ENCODE measurements around the gene FAM221B. TPM values are rescaled to one million over a fixed set of nuclear protein-coding genes. Genes with fewer than 3 reads are reported as not detected.
A peak's percentile ranks its signal among the peaks of the same experiment; 100 is the strongest.

FAM221B gene
- polyA plus RNA-seq, 1 donor = 0.10 TPM

DNA sequence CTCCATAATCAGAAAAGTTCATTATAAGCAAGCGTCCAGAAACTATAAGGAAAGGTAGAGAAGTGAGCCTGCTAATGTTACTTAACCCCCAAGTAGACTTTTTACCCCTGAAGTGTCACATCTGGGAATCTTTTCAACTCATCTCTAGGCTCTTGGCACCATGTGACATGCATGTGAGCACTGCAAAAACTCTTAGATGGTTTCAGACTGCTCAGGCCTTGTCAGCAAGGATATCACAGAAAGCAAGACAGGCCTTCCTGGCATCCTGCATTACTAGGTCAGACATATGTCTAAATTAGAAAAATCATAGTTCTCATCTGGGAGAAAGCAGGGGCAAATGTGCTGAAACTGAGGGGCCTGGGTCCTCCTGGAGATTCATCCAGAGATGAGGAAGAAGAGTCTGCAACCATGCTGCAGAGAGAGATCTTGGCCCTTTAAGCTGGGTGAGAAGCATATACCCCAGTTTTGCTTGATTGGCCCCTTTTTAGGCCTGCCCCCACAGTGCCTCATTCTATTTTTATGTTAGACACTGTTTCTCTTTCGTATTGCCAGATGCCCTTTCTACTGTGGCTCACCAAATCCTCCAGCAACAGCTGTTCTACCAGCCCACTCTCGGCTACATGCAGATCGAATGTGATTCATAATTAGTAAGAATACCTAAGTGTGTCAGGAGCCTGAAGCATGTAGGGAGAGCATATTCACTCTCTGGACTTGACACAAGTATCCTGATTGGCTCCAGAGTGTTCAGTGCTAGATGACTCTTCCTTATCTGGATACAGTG lies 19.4 kb upstream of the FAM221B start:
- Histone ChIP-seq H3K27me3 (ENCODE audit: control insufficient read depth, insufficient read depth, low read length) (no peaks in the 10 kb centered on the region), H3K9me3 (ENCODE audit: control insufficient read depth, low read depth, low read length) (no peaks in the 10 kb centered on the region), H3K36me3 (ENCODE audit: control insufficient read depth, insufficient read depth, low read length) (peaks cover 43% of the 10 kb centered on the region), H3K27ac (ENCODE audit: low read length) (no peak overlapping the region), H3K4me1 (ENCODE audit: control insufficient read depth, insufficient read depth, low read length) (peaks cover 3% of the 10 kb centered on the region), H3K4me3 (ENCODE audit: low read length) (no peak overlapping the region)
- no CpG with 5 or more reads among the region's 4 CpGs for WGBS (ENCODE audit: insufficient coverage, low lambda C conversion rate)
- DNase-seq = no peak

DNA sequence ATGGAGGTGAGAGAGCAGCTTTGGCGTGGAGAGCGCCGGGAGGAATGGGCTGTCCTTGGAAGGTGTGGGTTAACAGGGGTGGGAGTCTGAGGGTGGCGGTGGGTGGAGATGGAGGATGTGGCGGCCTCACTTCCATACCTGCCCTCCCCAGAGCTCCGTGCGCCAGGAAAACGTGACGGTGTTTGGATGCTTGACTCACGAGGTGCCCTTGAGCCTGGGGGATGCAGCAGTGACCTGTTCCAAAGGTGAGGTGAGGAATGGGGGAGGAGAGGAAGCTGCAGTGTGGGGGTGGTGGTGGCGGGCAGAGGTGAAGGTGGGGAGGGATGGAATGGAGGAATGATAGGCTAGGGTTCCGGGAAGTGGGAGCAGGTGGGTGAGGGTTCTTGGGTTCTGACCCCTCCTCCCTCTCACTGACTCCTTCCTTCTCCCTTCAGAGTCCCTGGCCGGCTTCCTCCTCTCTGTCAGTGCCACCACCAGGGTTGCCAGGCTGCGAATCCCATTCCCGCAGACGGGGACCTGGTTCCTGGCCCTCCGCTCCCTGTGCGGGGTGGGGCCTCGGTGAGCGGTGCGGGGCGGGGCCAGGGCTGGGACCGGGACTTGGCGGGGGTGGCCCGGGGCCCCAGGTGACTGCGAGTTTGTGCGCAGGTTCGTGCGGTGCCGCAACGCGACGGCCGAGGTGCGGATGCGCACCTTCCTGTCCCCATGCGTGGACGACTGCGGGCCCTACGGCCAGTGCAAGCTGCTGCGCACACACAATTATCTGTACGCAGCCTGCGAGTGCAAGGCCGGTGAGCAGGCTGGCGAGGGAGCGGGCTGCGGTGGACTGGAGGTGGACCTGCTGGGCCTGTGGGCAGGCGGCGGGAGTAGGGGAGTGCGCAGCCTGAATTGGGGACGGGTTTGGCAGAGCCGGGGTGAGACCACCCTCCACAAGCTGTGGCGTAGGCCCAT lies 17.6 kb upstream of the FAM221B start:
- 17% methylated on average over 1 of the region's 53 CpGs for WGBS (ENCODE audit: insufficient coverage, low lambda C conversion rate)
- Histone ChIP-seq H3K4me3 (ENCODE audit: low read length) (no peak overlapping the region), H3K4me1 (ENCODE audit: control insufficient read depth, insufficient read depth, low read length) (peaks cover 3% of the 10 kb centered on the region), H3K9me3 (ENCODE audit: control insufficient read depth, low read depth, low read length) (no peaks in the 10 kb centered on the region), H3K27me3 (ENCODE audit: control insufficient read depth, insufficient read depth, low read length) (no peaks in the 10 kb centered on the region), H3K27ac (ENCODE audit: low read length) (peak overlapping the region; percentile 16), H3K36me3 (ENCODE audit: control insufficient read depth, insufficient read depth, low read length) (peaks cover 48% of the 10 kb centered on the region)
- DNase-seq = no peak

DNA sequence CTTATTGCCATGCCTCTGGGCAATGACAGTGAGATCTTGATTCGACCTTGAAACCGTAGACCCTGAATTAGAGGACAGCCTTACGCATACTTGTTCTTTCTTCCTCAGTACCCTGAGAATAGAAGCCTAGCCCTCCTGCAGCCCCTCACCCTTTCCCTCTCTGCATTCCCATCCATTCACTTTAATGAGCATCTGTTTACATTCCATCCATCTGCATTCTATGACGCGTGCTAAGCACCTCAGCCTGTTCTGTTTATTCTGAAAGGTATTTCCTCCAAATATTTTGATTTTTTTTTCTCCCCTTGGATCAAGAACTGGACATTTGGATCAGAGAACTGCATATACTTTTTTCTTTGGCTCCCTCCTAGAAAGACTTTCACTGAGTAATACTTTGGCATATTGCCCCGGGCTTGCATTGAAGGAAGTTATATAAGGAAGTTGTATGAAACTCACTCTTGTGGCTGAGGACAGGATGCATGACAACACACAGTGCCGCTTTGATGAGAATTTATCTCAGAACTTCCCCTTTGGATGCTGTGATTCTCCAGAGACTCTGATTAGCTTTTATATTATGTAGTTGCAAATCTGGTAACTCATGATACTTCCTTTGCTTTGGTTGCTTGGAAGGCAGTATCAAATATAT lies 16.2 kb upstream of the FAM221B start:
- H3K4me3 ChIP-seq (ENCODE audit: low read length) = no peak overlapping the region
- H3K4me1 ChIP-seq (ENCODE audit: control insufficient read depth, insufficient read depth, low read length) = peaks cover 3% of the 10 kb centered on the region
- no peaks in the 10 kb centered on the region for H3K9me3 ChIP-seq (ENCODE audit: control insufficient read depth, low read depth, low read length)
- peaks cover 47% of the 10 kb centered on the region for H3K36me3 ChIP-seq (ENCODE audit: control insufficient read depth, insufficient read depth, low read length)
- peak overlapping the region; percentile 16 for H3K27ac ChIP-seq (ENCODE audit: low read length)
- H3K27me3 ChIP-seq (ENCODE audit: control insufficient read depth, insufficient read depth, low read length) = no peaks in the 10 kb centered on the region
- 81% methylated on average over 4 of the region's 7 CpGs for WGBS (ENCODE audit: insufficient coverage, low lambda C conversion rate)
- peak; percentile 38 to 50 for DNase-seq

DNA sequence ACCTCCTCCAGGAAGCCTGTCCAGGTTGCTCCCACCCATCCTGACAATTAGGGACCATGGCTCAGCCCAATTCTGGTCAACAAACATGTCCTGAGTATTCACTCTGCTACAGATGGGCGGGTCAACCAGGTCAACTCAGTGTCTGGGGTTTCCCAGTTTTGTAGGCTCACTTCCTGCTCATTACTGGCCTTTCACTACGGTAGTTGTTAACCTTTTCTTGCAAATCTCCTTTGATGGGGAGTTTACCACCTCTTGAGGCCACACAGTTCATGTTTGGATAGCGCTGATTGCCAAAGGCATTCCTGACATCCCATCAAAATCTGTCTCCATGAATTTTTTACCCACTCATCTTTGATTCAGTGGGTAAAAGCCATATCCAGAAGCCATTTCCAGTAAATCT lies 14.3 kb upstream of the FAM221B start:
- no peak overlapping the region for H3K27ac ChIP-seq (ENCODE audit: low read length)
- H3K9me3 ChIP-seq (ENCODE audit: control insufficient read depth, low read depth, low read length) = no peaks in the 10 kb centered on the region
- no peak overlapping the region for H3K4me3 ChIP-seq (ENCODE audit: low read length)
- WGBS (ENCODE audit: insufficient coverage, low lambda C conversion rate) = no CpG with 5 or more reads among the region's 3 CpGs
- H3K4me1 ChIP-seq (ENCODE audit: control insufficient read depth, insufficient read depth, low read length) = peaks cover 3% of the 10 kb centered on the region
- H3K36me3 ChIP-seq (ENCODE audit: control insufficient read depth, insufficient read depth, low read length) = peaks cover 35% of the 10 kb centered on the region
- DNase-seq = no peak
- no peaks in the 10 kb centered on the region for H3K27me3 ChIP-seq (ENCODE audit: control insufficient read depth, insufficient read depth, low read length)

DNA sequence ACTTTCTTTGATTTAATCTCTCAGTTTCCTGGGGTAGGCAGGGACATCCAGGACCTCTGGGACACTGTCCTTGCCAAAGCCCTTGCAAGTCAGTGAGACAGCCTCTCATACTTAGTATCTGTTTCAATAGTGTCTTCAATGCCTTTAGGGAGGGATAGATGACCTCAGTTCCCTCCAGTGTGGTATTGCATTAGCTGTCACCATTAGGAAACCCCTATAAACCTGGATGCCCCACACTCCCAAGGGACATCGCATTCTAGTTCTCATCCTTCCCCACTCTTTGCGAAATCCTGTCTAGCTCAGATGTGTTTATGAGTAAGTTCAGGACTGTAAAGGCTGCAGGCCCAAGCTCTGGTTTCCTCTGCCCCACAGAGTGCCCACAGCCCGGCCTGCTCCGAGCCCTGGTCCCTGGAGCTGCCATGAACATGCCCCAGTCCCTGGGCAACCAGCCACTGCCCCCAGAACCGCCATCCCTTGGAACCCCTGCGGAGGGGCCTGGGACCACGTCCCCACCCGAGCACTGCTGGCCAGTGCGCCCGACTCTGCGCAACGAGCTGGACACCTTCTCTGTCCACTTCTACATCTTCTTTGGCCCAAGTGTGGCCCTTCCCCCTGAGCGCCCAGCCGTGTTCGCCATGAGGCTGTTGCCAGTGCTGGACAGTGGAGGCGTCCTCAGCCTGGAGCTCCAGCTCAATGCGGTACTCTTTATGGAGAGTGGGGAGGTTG lies 13.7 kb upstream of the FAM221B start:
- H3K4me1 ChIP-seq (ENCODE audit: control insufficient read depth, insufficient read depth, low read length) = peaks cover 3% of the 10 kb centered on the region

DNA sequence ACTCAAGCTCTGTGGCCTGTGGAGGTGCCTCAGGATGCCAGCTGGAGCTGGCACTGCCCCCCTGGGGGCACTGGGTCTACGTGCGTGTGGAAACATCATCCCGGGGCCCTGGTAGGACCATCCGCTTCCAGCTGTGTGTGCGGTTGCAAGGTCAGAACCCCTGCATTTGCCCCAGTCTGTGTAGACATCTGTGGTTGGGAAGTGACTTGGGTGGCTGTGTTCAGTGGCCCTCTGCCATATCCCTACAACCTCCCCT lies 13.0 kb upstream of the FAM221B start:
- Histone ChIP-seq H3K27me3 (ENCODE audit: control insufficient read depth, insufficient read depth, low read length) (no peaks in the 10 kb centered on the region), H3K27ac (ENCODE audit: low read length) (no peak overlapping the region), H3K9me3 (ENCODE audit: control insufficient read depth, low read depth, low read length) (no peaks in the 10 kb centered on the region), H3K4me3 (ENCODE audit: low read length) (no peak overlapping the region), H3K36me3 (ENCODE audit: control insufficient read depth, insufficient read depth, low read length) (peaks cover 27% of the 10 kb centered on the region), H3K4me1 (ENCODE audit: control insufficient read depth, insufficient read depth, low read length) (peaks cover 5% of the 10 kb centered on the region)
- DNase-seq = no peak
- no CpG with 5 or more reads among the region's 5 CpGs for WGBS (ENCODE audit: insufficient coverage, low lambda C conversion rate)

More for the DNA sequence above, 13.7 kb upstream of the FAM221B start:
- no CpG with 5 or more reads among the region's 17 CpGs for WGBS (ENCODE audit: insufficient coverage, low lambda C conversion rate)
- no peaks in the 10 kb centered on the region for H3K9me3 ChIP-seq (ENCODE audit: control insufficient read depth, low read depth, low read length)
- no peak overlapping the region for H3K4me3 ChIP-seq (ENCODE audit: low read length)
- no peak for DNase-seq
- peaks cover 32% of the 10 kb centered on the region for H3K36me3 ChIP-seq (ENCODE audit: control insufficient read depth, insufficient read depth, low read length)
- no peak overlapping the region for H3K27ac ChIP-seq (ENCODE audit: low read length)
- H3K27me3 ChIP-seq (ENCODE audit: control insufficient read depth, insufficient read depth, low read length) = no peaks in the 10 kb centered on the region

DNA sequence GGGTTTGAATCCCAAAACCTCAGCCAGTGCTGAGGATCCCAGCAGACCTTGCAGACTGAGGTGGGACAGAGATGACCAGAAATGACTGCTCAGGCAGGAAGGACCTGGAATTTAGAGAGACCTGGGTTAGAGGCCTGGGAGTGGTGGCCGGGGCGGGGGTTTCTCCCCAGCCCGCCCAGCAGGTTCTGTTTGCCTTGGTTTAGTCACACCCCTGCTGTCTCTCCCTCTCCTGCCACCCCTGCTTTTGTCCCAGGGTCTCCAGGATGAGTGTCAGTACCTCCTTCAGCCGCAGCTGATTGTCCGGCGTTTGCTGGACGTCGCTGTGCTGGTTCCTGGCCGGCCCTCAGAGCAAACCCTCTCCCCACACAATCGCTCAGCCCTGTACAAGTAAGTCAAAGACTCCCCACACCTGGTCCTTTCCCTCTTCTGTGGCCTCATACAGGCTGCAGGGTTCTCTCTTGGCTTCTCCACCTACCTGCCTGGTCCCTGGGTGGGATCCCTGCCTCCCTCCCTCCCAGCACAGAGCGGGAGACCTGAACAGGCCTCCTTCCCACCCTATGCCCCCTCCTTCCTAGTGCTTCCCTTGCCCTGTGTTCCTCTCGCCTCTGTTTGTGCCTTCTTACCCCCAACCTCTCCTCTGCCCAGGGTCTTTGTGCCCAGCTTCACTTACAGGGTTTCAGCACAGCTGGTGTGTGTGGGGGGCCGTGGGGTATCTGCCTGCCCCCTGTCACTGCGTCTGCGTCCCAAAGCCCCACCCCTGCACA lies 12.5 kb upstream of the FAM221B start:
- no peak overlapping the region for H3K27ac ChIP-seq (ENCODE audit: low read length)
- DNase-seq = no peak
- H3K36me3 ChIP-seq (ENCODE audit: control insufficient read depth, insufficient read depth, low read length) = peaks cover 26% of the 10 kb centered on the region
- H3K4me1 ChIP-seq (ENCODE audit: control insufficient read depth, insufficient read depth, low read length) = peaks cover 10% of the 10 kb centered on the region
- H3K4me3 ChIP-seq (ENCODE audit: low read length) = no peak overlapping the region
- no CpG with 5 or more reads among the region's 15 CpGs for WGBS (ENCODE audit: insufficient coverage, low lambda C conversion rate)
- H3K9me3 ChIP-seq (ENCODE audit: control insufficient read depth, low read depth, low read length) = no peaks in the 10 kb centered on the region
- H3K27me3 ChIP-seq (ENCODE audit: control insufficient read depth, insufficient read depth, low read length) = no peaks in the 10 kb centered on the region

DNA sequence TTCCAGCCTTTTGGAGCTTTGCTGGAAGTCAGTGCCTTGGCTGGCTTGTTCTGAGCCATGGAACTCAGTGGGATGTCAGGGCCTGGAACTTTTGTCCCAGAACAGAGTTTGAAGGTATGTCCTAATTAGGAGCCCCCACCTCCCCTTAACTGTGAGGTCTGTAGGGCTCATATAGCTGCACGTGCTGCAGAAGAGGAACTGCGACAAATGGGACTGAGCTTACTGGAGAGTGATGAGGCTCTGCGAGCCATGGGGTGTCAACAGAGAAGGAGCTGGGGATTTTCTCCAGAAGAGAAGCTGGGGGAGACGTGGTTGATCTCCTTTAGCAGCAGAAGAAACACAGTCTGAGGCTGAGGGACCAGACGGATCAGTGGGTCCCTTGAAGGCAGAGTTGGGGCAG lies 11.4 kb upstream of the FAM221B start:
- Histone ChIP-seq H3K4me1 (ENCODE audit: control insufficient read depth, insufficient read depth, low read length) (peaks cover 18% of the 10 kb centered on the region), H3K36me3 (ENCODE audit: control insufficient read depth, insufficient read depth, low read length) (peaks cover 32% of the 10 kb centered on the region), H3K27ac (ENCODE audit: low read length) (no peak overlapping the region), H3K27me3 (ENCODE audit: control insufficient read depth, insufficient read depth, low read length) (no peaks in the 10 kb centered on the region), H3K4me3 (ENCODE audit: low read length) (no peak overlapping the region), H3K9me3 (ENCODE audit: control insufficient read depth, low read depth, low read length) (no peaks in the 10 kb centered on the region)
- no peak for DNase-seq
- no CpG with 5 or more reads among the region's 5 CpGs for WGBS (ENCODE audit: insufficient coverage, low lambda C conversion rate)

DNA sequence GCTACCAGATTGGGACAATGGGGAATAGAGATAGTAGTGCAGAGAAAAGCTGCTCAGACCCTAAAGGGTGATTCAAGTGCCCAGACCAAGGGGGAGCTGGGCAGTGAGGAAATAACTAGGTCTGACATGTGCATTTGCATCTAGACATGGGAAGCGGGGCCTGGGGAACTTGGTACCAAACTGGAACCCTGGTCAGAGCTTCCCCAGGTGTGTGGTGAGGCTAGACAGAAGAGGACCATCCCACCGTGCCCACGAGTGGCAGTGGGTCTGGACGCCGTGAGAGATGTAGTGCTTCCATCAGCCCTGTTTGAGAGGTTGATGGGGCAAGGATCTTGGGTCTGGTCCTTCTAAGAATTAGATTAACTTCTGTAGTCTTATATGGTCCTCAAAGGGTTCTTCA lies 8.1 kb upstream of the FAM221B start:
- no peaks in the 10 kb centered on the region for H3K27me3 ChIP-seq (ENCODE audit: control insufficient read depth, insufficient read depth, low read length)
- H3K9me3 ChIP-seq (ENCODE audit: control insufficient read depth, low read depth, low read length) = no peaks in the 10 kb centered on the region
- WGBS (ENCODE audit: insufficient coverage, low lambda C conversion rate) = no CpG with 5 or more reads among the region's 5 CpGs
- H3K36me3 ChIP-seq (ENCODE audit: control insufficient read depth, insufficient read depth, low read length) = peaks cover 23% of the 10 kb centered on the region
- no peak overlapping the region for H3K27ac ChIP-seq (ENCODE audit: low read length)
- H3K4me3 ChIP-seq (ENCODE audit: low read length) = no peak overlapping the region
- DNase-seq = no peak
- H3K4me1 ChIP-seq (ENCODE audit: control insufficient read depth, insufficient read depth, low read length) = peaks cover 50% of the 10 kb centered on the region
